SW480 (cell line): ENCODE measurements around the gene KRT3.

ENCODE experiments used
- DNase-seq: peaks from one replicate; pipeline ENCODE4 v3.0.0-alpha.2; 2016; ENCODE audit warnings: low spot score

Gene KRT3

GRCh38 chr12:52813885-52814709 lies 18.2 kb upstream of the KRT3 start, which contains the start of gene KRT4:
Gene KRT4 (minus strand): TSS chr12:52814116. CDS start chr12:52814058, 58 bp downstream.
- DNase-seq, result no peak

GRCh38 chr12:52813203-52813819 lies 17.4 kb upstream of the KRT3 start:
- DNase-seq, result no peak

GRCh38 chr12:52812749-52813148 lies 16.8 kb upstream of the KRT3 start:
- DNase-seq, result no peak

- no peak for DNase-seq
Observed at GRCh38 chr12:52812073-52812400, 16.1 kb upstream of the KRT3 start.

- no peak for DNase-seq
Observed at GRCh38 chr12:52811191-52812072, 15.5 kb upstream of the KRT3 start.

- DNase-seq, result no peak
Observed at GRCh38 chr12:52810554-52810953, 14.6 kb upstream of the KRT3 start.

- DNase-seq, result no peak
Observed at GRCh38 chr12:52809166-52809565, 13.2 kb upstream of the KRT3 start.

GRCh38 chr12:52808573-52809160 lies 12.8 kb upstream of the KRT3 start:
- DNase-seq, result no peak

GRCh38 chr12:52807544-52808470 lies 11.9 kb upstream of the KRT3 start:
- DNase-seq, result no peak

- no peak for DNase-seq
Observed at GRCh38 chr12:52806821-52807543, 11.1 kb upstream of the KRT3 start.

GRCh38 chr12:52806169-52806811 lies 10.4 kb upstream of the KRT3 start:
- DNase-seq, result no peak

GRCh38 chr12:52805739-52806138 lies 9.8 kb upstream of the KRT3 start:
- no peak for DNase-seq

- DNase-seq, result no peak
Observed at GRCh38 chr12:52805000-52805399, 9.1 kb upstream of the KRT3 start.

- no peak for DNase-seq
Observed at GRCh38 chr12:52802442-52802841, 6.5 kb upstream of the KRT3 start.

GRCh38 chr12:52801773-52802172 lies 5.9 kb upstream of the KRT3 start:
- no peak for DNase-seq

GRCh38 chr12:52800259-52800917 lies 4.5 kb upstream of the KRT3 start:
- DNase-seq, result no peak

- DNase-seq, result no peak
Observed at GRCh38 chr12:52799505-52800211, 3.7 kb upstream of the KRT3 start.

- peak; percentile 70 for DNase-seq
Observed at GRCh38 chr12:52798671-52799504, 3.0 kb upstream of the KRT3 start.
